Bone marrow (tissue), 2 donors: Measurements from ENCODE around the gene TOMM40L.
"Not testable (repeated sequence)": the region's sequence is repeated elsewhere in the genome, so short reads cannot be mapped to it uniquely, and the experiment has no call there.

ENCODE experiments used
- DNase-seq, 2 donors: peaks; one replicate each; lab custom pipeline; 2025; lab: John Stamatoyannopoulos, UW

TOMM40L gene

DNA sequence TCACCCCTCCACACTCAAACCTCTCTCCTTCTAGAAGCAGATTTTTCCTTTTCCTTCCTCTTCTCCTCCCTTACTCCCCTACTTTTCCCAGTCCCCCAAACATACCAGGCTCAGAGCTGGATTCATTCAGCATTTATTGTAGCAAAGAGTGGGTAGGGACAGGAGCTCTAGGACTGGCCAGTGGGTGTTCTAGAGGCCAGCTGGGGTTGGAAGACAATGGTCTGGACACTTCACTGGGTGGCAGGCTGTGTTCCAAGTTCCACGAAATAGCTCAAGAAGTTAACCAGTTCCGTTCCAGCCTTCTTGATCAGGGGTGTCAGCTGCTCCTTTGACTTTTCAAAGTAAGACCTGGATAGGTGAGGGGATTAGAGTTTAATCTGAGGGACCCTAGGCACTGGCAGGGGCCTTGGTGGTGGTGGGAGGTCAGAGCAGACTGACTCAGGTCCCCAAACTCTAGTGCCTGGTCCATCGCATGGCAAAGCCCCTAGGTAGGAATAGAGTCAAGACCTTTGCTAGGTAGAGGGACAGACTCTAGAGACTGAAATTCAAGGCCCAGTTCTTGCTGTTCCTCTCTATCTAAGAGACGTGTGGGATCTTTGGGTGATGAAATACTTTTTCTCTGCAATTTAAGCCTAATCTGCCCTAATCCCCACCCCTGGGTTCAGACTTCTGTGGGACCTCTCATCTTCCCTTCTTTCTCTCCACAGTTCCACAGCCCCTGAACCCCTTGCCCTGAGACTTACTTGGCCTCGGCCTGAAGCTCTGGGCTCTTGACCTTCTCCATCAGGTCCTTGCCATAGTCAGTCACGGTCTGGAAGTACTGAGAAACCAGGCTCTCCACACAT, 3.5 kb upstream of the TOMM40L start:
- no peak for DNase-seq

DNA sequence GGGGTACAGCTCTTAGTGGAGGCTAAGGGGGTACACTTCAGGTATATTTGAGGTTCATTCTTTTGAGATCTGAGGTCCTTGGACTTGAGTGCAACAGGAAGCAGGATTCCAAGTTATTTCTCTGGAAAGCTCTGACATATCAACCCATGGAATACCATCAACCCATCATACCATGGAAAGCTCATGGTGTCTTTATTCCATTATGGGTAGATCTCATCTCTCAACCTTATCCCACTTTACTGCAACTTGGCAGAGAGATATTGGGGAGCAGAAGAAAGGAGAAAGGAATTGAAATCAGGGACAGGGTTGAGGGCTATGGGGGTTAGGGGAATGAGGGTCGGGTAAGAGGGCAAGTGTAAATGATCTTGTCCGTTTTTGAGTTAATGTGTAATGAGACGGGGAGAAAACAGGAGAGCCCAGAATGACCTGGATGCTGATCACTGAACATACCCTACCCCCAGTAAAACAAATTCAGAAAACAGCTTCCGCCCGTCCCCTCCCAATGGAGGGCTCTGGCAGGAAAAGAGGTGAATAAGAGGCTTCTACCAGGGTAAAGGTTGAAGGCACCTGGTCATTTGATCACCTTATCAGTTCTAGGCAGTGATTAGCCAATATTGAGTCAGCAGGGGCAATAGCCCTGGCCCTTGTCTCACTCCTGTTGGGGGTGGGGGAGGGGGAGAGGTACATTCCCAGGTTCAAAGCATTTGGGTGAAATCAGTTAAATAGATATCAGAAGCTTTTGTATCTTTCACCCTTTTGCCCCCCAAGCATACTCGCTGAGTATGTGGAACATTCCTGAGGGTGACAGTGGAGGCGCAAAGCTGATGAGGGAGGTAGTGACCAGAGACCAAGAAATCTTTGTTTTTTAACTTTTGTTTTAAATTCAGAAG, 1.8 kb upstream of the TOMM40L start:
- no peak for DNase-seq

DNA sequence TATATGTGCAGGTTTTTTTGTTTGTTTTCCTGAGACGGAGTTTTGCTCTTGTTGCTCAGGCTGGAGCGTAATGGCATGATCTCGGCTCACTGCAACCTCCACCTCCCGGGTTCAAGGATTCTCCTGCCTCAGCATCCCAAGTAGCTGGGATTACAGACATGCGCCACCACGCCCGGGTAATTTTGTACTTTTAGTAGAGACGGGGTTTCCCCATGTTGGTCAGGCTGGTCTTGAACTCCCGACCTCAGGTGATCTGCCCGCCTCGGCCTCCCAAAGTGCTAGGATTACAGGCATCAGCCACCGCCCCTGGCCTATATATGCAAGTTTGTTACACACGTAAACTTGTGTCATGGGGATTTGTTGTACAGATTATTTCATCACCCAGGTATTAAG, 1.2 kb upstream of the TOMM40L start:
- DNase-seq, result not testable (repeated sequence)

DNA sequence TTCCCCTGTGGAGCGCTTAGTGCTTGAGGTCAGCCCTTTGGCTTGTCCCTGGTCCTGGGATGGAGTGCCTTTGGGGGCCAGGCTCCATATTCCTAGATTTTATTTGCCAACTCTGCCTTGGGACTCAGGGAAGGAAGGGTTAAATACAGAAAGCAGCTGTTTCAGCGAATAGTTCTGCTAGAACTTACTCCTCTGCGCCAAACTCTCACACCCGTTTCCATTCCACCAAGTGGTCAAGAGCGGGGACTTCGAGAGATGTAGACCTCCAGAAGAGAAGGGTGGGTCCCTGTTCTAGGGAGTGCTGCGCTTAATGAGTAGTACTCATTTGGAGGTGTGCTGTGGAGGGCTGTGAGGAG, 704 bp upstream of the TOMM40L start:
- DNase-seq, result no peak

DNA sequence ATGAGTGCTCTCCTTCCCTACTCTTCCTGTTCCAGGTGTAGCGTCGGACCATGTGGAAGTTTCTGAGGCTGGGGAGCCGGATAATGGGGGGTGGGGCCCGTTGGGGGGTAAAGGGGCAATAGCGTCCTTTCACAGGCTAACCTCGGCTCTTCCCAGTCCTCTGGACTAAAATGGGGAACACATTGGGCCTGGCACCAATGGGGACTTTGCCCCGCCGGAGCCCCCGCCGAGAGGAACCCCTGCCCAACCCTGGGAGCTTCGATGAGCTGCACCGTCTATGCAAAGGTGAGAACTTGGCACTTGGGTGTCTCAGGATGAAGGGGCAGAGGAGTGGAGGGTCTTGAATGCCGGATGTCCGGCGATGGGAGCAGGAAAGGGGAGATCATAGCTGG, 456 bp downstream of the TOMM40L start:
- DNase-seq, result no peak

DNA sequence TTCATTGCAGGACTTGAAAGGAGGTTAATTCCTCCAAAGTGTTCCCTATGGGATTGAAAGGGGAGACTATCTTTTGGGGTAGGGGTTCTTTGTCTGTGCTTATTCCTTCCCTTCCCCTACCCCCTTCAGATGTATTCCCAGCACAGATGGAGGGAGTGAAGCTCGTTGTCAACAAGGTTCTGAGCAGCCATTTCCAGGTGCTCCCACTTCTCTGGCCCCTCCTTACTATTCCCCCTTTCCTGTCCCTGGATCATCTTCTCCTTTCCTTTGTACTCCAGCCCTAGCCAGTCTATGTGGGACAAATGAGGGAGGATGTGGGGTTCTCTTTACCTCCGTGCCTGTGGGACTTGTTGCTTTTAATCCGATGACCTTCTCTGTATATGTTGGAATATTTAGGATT, 899 bp downstream of the TOMM40L start:
- no peak for DNase-seq

DNA sequence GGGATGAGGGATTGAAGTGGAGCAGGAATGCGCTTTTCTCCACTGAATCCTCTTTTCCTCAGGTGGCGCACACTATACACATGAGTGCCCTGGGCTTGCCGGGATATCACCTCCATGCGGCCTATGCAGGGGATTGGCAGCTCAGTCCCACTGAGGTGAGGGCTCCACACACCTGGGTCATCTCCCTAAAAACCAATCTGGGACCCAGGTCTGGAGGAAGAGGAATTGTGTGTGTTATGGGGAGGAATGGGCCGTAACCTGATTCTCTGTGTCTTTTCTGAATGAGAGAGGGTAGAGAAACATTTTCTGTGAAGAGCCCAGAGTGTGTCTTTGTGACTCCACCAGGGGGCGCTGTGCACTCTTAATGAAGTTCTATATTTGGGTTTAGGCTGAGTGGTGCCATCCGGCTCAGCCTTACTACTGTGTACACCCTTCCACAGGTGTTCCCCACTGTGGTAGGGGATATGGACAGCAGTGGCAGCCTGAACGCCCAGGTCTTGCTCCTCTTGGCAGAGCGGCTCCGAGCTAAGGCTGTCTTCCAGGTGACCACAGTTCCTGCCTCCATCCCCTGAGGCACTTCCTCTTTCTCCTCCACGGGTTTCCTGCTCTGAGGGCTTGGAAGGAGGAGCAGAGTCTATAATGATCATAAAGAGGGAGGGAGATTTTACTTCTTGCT, 1.5 kb downstream of the TOMM40L start:
- peak; percentile 62 to 83 for DNase-seq

DNA sequence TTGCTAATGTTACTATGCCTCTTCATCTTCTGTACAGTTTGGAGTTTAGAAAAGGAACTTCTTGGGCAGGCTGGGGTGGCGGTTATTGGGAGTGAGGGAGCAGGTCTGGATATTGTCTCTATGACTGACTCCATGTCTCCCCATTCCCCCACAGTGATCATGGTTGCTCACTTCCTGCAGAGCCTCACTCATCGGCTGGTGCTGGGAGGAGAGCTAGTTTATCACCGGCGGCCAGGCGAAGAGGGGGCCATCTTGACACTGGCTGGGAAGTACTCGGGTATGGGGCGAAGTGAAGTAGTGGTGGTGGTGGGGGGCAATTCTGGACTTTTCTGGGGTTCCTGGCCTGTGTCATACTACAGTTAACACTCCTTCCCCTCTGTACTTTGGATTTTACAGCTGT, 2.2 kb downstream of the TOMM40L start:
- DNase-seq, result no peak

DNA sequence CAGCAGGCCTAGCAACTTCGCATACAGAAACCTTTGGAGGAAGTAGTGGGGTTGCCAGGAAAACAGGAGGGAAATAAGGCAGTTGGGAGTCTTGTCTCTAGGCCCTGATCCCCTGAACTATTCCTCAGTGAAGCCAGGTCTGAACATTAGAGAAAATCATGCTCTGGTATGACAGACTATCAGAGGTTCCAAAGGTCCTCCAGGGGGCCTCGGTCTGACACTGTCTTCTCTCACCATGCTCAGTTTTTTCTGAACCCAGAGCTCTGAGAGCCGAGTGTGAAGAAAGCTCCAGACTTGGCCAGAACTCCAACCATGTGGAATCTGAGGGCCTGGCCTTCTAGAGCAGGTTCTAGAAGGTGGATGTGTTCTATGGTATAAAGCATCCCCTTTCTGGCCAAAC, 4.0 kb downstream of the TOMM40L start:
- DNase-seq, result no peak

DNA sequence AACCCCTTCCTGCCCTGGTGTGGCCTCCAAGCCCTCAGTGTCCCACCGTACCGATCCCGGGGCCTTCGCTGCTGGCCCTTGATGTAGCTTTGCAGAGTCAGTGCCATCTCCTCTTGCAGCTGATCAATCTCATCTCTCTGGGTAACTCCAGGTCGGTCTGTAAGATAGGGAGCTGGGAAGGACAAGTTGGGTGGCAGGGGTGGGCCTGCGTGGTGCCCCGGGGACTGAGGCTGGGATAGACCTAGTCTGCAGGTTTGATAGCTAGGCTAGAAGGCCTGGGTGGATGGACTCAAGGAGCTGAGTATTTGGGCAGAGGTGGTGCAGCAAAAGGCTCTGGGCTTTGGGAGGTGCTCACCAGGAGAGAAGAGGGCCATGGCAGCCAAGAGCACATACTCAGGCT, 4.9 kb downstream of the TOMM40L start:
- DNase-seq, result no peak

DNA sequence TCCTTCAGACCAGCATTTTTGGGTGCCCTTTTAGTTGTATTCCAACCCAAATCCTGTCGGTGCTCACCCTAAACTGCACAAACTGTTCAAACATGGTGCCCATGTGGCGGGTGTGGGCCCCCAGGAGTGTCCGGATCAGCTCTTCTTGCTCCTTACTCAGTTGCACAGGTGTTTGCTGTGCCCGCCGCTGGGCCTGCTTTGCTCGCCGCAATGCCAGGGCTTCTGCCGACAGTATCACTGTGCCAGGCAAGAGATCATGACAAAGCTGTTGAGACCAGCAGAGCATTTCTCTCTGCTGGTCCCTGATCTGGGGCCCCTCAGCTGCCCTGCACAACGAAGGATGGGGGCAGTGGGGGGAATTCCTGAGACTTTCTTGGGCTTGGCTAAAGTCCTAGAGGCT, 7.2 kb downstream of the TOMM40L start:
- no peak for DNase-seq

DNA sequence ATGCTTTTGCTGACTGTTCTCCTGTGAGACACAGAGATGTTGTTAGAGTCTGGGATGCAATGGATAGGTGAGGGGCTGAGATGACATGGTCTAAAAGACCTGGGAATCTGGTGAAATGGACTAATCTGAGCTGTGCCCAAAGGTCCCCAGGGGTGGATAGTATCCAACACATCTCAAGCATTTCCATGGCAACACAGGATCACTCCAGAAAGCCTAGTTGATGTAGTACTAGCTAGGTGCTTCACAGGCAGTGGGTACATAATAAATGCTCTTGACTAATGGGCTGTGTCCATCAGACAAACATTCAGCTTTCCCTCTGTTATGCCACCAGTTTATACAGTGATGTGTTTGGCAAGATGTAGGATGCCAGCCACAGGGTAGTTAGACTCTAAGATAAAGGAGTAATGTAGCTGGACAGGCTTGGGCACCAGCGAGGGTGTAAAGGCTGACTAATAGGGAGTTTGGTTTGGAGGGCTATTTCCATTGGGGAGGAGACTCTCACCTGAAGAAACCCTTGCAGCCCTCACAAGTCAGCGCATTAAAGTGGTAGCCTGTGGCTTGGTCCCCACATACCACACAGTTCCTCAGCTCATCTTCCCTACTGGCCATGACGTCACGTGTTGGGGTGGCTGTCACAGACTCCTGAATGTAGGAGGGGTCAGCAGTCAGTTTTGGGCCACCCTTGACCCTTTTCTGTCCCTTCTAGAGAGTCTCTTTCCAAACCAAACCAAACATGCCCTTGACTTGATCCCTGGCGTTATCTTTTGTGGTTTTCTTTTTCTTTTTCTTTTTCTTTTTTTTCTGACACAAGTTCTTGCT, 10.3 kb downstream of the TOMM40L start:
- DNase-seq, result no peak

DNA sequence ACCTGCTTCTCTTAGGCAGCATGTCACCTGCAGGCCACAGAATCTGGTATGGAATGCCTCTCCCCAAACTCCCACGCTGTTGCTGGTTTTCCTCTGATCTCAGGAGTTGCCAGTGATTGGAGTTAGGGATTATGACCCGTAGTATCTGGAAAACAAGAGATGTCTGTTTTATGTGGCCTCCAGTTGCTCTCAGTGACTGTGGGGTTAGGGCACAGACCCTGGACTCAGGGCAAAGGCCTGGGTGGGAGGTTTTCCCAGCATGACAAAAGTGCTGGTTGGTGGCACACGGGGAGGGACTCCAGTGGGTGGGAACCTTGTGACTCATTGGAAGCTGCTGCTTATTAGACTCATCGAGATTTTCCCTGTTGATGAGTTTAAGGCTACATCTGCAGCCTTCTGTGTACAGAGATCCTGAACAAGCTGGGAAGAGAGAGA, 12.2 kb downstream of the TOMM40L start, which contains the start of gene NR1I3:
Gene NR1I3 (minus strand): TSS at position 165 of the 435 bp plus-strand sequence. CDS start 1,638 bp downstream, outside the sequence.
- no peak for DNase-seq

DNA sequence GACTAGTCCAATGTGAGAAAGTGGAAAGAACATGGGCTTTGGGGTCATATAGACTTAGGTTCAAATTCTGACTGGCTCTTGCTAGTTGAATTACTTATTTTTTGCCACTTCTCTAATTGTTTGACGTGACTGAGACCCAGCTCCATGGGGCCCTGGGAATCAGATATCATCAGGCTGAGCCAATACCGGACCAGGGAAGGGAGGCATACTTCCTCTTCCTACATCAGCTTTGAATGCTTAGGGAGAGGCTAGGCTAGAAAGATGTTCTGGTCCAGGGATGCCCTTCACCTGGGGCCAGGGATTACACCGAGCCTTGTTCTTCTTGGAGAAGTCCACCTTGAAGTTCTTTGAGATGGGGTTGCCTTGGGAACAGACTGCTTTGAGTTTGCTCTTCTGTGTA, 15.8 kb downstream of the TOMM40L start:
- DNase-seq, result no peak

DNA sequence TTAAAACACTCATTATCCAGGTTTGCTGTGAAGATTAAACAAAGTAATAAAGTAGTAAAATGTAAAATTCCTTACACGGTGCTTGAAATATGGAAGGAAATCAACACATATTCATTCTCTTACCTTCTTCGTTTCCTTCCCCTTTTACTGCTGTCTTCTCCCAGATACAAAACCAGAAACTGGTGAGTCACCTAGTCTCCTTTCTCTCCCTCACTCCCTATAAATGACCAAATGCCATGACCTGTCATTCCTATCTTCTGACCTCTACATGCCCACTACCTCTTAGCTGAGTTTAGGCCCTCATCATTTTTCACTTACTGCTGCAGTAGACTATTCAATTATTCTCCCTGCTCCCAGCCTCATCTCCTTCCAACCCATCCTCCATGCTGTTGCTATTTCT, 16.5 kb downstream of the TOMM40L start:
- DNase-seq, result peak in 1 of 2 donors; percentile 15

DNA sequence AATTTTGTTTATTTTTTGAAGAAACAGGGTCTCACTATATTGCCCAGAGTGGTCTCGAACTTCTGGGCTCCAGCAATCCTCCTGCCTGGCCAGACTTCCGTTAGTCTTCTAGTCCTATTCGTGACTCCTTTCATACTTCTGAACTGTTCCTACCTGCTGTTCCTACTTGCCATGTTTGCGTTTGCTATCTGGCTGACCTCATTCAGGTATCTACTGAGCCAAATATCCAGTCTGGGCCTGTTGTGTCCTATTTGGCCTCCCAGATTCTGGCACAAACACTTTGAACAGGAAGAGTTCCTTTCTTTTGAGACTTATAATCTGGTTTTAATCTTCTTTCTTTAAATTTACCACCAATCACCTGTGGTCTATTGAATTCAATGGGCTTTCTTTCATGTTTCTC, 19.0 kb downstream of the TOMM40L start:
- no peak for DNase-seq

DNA sequence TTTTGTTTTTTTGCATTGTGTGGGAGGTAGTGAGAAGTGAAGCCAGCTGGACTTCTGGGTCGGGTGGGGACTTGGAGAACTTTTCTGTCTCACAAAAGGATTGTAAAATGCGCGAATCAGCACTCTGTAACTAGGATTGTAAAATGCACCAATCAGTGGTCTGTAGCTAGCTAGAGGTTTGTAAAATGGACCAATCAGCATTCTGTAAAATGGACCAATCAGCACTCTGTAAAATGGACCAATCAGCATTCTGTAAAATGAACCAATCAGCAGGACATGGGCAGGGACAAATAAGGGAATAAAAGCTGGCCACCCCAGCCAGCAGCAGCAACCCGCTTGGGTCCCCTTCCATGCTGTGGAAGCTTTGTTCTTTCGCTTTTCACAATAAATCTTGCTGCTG, 24.2 kb downstream of the TOMM40L start:
- not testable (repeated sequence) for DNase-seq

DNA sequence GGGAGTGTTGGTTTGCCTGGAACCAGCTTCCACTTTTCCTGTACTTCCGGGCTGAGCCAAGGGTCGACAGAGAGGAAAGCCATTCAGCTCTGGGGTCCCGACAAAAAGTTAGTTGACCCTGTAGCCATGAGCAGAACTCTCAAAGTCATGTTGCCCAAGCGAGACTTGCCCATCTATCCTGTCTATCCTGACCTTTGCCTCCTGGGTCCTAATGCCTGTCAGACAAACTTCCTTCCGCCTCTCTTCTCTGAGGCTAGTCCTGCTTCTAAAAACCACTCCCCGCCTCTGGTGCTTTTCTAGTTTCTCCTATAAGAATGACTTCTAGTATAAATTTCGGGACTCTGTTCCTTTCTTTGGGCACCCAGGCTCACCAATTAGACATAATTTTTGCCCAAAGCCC, 25.0 kb downstream of the TOMM40L start:
- DNase-seq, result no peak

DNA sequence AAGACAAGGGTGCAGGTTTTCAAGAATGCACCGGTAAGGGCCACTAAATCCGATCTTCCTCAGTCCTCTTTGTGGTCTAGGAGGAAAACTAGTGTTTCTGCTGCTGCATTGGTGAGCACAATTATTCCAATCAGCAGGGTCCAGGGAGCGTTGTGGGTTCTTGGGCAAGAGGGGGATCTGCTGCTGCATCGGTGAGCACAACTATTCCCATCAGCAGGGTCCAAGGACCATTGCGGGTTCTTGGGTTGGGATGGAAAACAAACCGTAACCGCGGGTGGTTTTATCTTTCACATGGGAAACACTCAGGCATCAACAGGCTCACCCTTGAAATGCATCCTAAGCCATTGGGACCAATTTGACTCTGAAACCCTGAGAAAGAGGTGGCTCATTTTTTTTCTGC, 25.7 kb downstream of the TOMM40L start:
- no peak for DNase-seq

DNA sequence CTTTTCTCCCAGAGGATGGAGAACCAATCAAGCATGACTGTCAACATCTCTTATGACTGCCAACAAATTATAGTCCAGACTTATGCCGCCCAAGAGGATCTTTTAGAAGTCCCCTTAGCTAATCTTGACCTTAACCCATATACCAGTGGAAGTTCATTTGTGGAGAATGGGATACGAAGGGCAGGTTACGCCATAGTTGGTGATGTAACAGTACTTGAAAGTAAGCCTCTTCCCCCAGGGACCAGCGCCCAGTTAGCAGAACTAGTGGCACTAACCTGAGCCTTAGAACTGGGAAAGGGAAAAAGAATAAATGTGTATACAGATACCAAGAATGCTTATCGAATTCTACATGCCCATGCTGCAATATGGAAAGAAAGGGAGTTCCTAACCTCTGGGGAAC, 29.4 kb downstream of the TOMM40L start:
- DNase-seq, result not testable (repeated sequence)

DNA sequence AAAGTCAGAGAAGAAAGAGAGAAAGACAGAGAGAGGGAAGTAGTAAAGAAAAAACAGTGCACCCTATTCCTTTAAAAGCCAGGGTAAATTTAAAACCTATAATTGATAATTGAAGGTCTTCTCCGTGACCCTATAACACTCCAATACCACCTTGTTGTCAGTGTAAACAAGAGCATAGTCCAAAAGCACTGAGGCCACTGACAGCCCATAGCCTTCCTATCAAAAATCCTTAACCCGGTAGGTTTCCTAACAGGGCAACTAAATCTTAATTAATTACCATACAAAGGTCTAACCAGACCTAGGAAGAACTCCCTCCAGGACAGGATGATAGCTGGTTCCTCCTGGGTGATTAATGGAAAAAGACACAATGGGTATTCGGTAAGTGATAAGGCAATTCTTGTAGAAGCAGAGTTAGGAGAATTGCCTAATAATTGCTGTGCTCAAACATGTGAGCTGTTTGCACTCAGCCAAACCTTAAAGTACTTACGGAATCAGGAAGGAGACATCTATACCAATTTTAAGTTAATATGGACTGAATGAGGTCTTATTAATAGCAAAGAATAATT, 30.2 kb downstream of the TOMM40L start:
- DNase-seq, result not testable (repeated sequence)
